Large intestine (tissue), 3 donors: ENCODE results near the gene ASPDH. TPM values are rescaled to one million over a fixed set of nuclear protein-coding genes. Genes with fewer than 3 reads are reported as not detected.

Experiments used
- DNase-seq, 2 donors: peaks; one replicate each; pipeline versions ENCODE4 v3.0.0 to v3.0.0-alpha.2; 2013
- H3K27ac ChIP-seq: one replicate; pipeline ENCODE4 v1.5.1; 2013; ENCODE audit warnings: low read length
- H3K27me3 ChIP-seq: 2 replicates; pipeline ENCODE4 v1.6.1; 2013; ENCODE audit warnings: low read length; ENCODE audit not compliant: control insufficient read depth, insufficient read depth
- H3K36me3 ChIP-seq: 2 replicates; pipeline ENCODE4 v1.6.1; 2013; ENCODE audit warnings: low read length; ENCODE audit not compliant: control insufficient read depth, insufficient read depth
- H3K4me1 ChIP-seq: one replicate; pipeline ENCODE4 v1.6.1; 2013; ENCODE audit warnings: low read length; ENCODE audit not compliant: control insufficient read depth, insufficient read depth
- H3K4me3 ChIP-seq: one replicate; pipeline ENCODE4 v1.5.1; 2013; ENCODE audit warnings: low read length
- H3K9me3 ChIP-seq: one replicate; pipeline ENCODE4 v1.6.1; 2013; ENCODE audit warnings: mild to moderate bottlenecking, low read depth, low read length, moderate library complexity; ENCODE audit not compliant: control insufficient read depth
- WGBS: methylation state at CpG from one replicate; pipeline ENCODE4 v1.1.5; 2013; ENCODE audit warnings: low lambda C conversion rate; ENCODE audit not compliant: insufficient coverage; 5-methylcytosine and 5-hydroxymethylcytosine counted together
- polyA plus RNA-seq: library from polyadenylated mRNA; unstranded; fragments of 120-200 nt; gene quantifications from one replicate; pipeline ENCODE4 v1.2.1, GENCODE V29; 2013

ASPDH gene
- polyA plus RNA-seq, 1 donor: 4.4 TPM

DNA sequence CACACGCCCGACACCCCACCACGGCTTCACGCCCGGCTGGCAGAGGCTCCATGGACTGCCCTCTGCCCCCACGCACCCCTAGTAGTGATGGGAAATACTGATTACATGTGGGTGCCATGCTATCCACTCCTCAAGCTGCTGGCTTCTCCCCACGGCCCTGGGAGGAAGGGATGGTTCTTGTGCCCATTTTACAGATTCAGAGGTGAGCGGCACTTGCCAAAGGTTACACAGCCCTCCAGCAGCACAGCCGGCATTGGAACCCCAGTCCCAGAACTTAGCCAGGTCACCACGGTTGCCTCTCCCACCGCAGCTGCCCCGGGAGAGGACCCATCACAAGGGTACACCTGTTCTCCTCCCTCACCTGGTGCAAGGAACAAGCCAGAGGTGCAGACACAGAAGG is 41.3 kb upstream of the ASPDH start:
- no peak overlapping the region for H3K27ac ChIP-seq
- no peaks in the 10 kb centered on the region for H3K36me3 ChIP-seq
- no peak overlapping the region for H3K4me3 ChIP-seq
- peaks cover 37% of the 10 kb centered on the region for H3K27me3 ChIP-seq
- H3K4me1 ChIP-seq: peaks cover 14% of the 10 kb centered on the region
- DNase-seq: no peak
- no peaks in the 10 kb centered on the region for H3K9me3 ChIP-seq
- no CpG with 5 or more reads among the region's 12 CpGs for WGBS

DNA sequence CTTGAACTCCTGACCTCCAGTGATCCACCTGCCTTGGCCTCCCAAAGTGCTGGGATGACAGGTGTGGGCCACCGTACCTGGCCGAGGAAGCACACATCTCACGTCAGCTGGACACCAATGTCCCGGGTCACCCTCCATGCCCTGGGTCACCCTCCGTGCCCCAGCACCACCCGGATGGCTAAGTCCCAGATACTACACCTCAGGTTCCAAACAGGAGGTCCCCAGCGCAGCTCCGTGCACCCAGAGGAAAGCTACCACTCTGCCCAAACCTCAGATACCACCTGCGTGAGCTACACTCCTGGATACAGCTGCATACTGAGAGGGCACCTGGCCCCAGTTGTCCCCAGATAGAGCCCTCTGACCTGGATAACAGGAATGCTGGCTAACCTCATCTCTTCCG is 40.5 kb upstream of the ASPDH start:
- H3K9me3 ChIP-seq: no peaks in the 10 kb centered on the region
- H3K4me1 ChIP-seq: peaks cover 14% of the 10 kb centered on the region
- DNase-seq: no peak
- no CpG with 5 or more reads among the region's 10 CpGs for WGBS
- peaks cover 39% of the 10 kb centered on the region for H3K27me3 ChIP-seq
- no peaks in the 10 kb centered on the region for H3K36me3 ChIP-seq
- H3K27ac ChIP-seq: no peak overlapping the region
- H3K4me3 ChIP-seq: no peak overlapping the region

DNA sequence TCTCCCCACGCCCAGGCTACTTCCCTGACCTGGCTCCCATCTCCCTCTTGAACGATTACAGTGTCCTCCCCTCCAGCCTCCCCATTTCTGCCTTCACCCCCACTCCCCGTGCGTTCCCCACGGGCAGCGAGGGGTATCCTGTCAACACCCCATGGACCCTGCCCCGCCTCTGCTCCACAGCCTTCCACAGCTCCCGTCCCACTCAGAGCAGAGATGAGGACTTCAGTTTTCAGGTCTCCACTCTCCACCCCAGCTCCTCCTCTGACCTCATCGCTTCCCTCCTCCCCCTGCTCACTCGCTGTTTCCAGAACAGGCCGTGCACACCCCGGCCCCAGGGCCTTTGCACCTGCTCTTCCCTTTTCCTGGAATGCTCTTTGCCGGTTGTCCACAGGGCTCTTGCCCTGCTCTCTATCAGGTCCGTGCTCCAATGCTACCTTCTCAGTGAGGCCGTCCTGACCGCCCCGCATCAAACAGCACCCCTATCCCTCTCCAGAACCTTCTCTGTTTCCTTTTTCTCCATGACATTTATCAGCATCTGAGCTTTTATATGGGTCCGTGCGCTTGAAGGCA is 39.5 kb upstream of the ASPDH start:
- DNase-seq: no peak
- H3K9me3 ChIP-seq: no peaks in the 10 kb centered on the region
- H3K27me3 ChIP-seq: peaks cover 39% of the 10 kb centered on the region
- 90% methylated on average over 2 of the region's 19 CpGs for WGBS
- no peak overlapping the region for H3K4me3 ChIP-seq
- H3K27ac ChIP-seq: no peak overlapping the region
- H3K4me1 ChIP-seq: peaks cover 14% of the 10 kb centered on the region
- H3K36me3 ChIP-seq: no peaks in the 10 kb centered on the region

DNA sequence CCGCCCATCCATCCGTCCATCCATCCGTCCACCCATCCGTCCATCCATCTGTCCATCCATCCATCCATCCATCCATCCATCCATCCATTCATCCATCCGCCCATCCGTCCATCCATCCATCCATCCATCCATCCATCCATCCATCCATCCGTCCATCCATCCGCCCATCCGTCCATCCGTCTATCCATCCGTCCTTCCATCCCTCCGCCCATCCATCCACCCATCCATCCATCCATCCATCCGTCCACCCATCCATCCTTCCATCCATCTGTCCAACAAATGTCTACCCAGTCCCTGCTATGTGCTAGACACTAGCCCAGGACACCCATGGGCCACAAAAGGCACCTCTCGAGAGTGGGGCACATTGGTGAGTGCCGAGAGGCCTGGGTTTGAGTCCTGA is 38.8 kb upstream of the ASPDH start:
- no peak overlapping the region for H3K4me3 ChIP-seq
- H3K9me3 ChIP-seq: no peaks in the 10 kb centered on the region
- peaks cover 14% of the 10 kb centered on the region for H3K4me1 ChIP-seq
- H3K27me3 ChIP-seq: peaks cover 39% of the 10 kb centered on the region
- DNase-seq: no peak
- WGBS: 96% methylated on average over 4 of the region's 15 CpGs
- no peak overlapping the region for H3K27ac ChIP-seq
- H3K36me3 ChIP-seq: no peaks in the 10 kb centered on the region

DNA sequence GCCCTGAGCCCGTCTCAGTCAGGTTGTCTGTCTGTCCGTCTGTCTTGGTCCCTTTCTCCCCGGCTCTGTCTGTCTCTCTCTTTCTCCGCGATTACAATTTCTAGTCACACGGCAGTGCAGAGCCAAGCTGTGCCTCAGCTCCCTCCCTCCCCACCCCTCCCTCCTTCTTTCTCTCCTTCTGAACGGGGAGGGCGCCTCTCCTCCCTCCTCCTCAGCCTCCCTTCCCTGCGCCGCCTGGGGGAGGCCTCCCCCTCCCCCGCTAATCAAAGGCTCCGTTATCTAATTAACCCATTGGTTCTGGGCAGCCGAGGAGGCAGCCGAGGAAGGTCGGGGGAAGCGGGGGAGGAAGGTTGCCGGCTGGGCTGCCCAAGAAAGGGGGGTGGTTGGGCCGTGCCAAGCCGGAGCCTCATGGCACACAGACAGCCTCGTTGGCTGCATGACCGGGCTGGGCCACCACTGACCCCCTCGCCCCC is 38.0 kb upstream of the ASPDH start:
- Histone ChIP-seq H3K27me3 (peaks cover 32% of the 10 kb centered on the region), H3K9me3 (no peaks in the 10 kb centered on the region), H3K27ac (no peak overlapping the region), H3K4me3 (no peak overlapping the region), H3K36me3 (no peaks in the 10 kb centered on the region), H3K4me1 (peaks cover 8% of the 10 kb centered on the region)
- WGBS: 0% methylated on average over 1 of the region's 22 CpGs
- peak in 1 of 2 donors; percentile 28 for DNase-seq

DNA sequence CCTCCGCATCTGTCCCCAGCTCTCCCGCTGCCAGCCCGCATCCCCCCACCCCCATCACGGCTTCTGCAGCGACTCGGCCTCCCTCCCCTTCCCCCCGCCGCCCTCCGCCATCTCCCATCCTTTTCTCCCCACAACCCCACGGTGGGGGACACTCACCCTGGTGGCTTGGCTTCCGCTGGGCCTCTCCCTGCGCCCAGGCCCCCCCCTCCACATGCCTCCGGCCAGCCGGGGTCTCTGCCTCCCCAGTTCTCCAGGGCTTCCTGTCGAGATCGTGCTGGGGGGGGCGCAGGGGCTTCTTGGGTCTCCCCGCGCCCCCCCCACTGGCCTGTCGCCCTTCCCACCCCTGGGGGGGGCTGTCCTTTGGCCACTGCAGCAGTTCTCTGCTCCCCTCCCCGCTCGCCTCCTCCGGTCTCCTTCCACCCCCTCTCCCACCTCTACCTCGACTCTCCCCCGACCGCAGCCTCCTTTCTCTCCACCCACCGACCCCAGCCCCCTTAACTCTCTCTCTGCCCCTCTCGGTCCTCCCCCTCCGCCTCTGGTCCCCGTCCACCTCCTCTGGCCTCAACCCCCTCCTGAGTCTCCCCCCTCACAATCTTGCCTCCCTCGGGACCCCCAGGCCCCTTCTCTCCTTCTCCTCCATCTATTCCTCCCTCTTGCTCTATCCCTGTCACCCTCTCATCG is 37.5 kb upstream of the ASPDH start:
- WGBS: 0% methylated on average over 1 of the region's 32 CpGs
- Histone ChIP-seq H3K4me1 (peaks cover 2% of the 10 kb centered on the region), H3K9me3 (no peaks in the 10 kb centered on the region), H3K27me3 (peaks cover 32% of the 10 kb centered on the region), H3K4me3 (peak overlapping the region; percentile 6), H3K27ac (no peak overlapping the region), H3K36me3 (no peaks in the 10 kb centered on the region)
- DNase-seq: no peak

DNA sequence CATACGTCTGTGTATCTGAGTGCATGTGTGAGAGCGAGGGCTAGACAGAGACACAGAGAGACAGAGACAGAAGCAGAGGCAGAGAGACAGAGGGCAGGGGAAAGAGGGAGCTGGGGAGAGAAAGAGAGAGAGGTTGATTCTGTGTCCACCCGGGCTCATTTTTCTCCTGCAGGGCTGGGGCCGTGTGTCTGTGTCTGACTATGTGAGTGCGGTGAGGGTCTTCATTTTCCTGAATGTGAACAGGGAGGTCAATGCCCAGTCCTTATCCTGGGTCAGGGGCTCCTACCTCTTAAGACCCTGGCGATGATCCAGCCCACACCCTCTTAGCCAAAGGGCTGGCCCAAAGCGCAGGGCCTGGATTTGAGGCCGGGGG is 36.9 kb upstream of the ASPDH start:
- Histone ChIP-seq H3K27ac (no peak overlapping the region), H3K27me3 (peaks cover 28% of the 10 kb centered on the region), H3K4me3 (peak overlapping the region; percentile 6), H3K36me3 (no peaks in the 10 kb centered on the region), H3K4me1 (no peaks in the 10 kb centered on the region), H3K9me3 (no peaks in the 10 kb centered on the region)
- WGBS: no CpG with 5 or more reads among the region's 8 CpGs
- DNase-seq: no peak

DNA sequence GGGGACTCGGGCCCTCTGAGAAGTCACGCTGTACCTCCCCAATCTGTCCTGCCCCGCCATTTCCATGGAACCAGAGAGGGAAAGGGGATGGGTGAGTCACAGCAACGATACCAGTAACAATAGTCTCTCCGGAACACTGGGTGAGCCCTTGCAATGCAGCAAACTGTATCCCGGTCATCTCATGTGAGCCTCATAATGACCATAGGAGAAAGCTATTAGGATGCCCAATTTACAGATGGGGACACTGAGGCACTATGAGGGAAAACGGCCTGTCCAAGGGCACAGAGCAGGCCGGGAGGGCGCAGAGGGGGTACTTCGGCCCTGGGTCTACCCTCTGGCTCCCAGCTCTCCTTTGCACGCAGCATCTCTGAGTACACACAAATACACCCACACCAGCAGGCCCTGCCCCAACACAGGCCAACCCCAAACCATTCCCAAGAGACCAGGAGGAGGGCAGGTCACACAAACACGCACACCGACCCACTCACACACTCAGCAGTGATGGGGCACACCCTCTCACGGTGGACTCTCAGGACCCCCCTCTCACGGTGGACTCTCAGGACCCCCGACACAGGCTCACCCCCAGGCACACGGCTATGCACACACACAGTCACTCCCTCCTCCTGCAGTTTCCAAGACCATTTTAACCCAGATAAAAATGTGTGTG is 36.3 kb upstream of the ASPDH start:
- H3K9me3 ChIP-seq: no peaks in the 10 kb centered on the region
- no peaks in the 10 kb centered on the region for H3K4me1 ChIP-seq
- no peak overlapping the region for H3K27ac ChIP-seq
- WGBS: no CpG with 5 or more reads among the region's 17 CpGs
- no peak overlapping the region for H3K4me3 ChIP-seq
- H3K27me3 ChIP-seq: peaks cover 26% of the 10 kb centered on the region
- DNase-seq: no peak
- H3K36me3 ChIP-seq: no peaks in the 10 kb centered on the region

DNA sequence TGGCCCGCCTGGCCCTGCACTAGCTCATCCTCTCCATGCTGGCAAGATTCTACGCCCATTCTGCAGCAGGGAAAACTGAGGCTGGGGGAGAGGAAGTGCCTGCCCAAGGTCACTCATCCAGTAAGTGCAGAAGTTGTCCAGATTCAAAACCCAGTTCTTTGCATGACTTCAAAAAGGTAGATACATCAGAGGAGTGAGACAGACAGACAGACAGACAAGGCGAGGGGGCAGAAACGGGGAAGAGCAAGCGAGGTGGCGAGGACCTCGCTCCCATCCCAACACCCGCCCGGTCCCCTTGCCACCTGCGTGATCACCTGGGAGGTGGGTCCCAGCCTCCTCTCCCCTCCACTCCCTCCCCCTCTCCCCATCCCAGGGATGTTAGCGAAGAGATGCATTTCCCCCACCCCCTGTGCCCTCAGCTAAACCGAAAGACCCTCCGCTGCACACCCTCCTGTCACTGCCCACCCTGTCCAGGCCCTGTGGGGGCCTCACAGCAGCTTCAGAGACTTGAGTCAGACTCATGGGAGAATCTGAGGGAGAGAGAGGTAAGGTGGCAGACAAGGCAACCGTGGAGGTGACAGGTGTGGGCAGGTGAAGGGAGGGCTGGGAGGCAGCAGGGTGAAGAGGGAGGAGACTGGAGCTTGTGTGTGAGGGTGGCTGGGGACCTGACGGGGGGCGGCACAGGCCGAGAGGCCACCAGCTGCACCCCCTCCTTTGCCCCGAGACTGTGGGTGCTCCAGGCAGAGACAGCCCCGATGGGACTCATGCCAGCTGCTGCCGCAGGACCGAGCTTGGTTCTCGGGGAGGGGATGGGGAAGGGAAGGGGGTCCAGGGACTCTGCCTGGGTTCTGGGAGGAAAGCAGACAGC is 35.6 kb upstream of the ASPDH start:
- WGBS: no CpG with 5 or more reads among the region's 22 CpGs
- no peaks in the 10 kb centered on the region for H3K9me3 ChIP-seq

More for the DNA sequence above, 35.6 kb upstream of the ASPDH start:
- Histone ChIP-seq H3K36me3 (no peaks in the 10 kb centered on the region), H3K4me1 (no peaks in the 10 kb centered on the region), H3K27me3 (peaks cover 26% of the 10 kb centered on the region), H3K27ac (no peak overlapping the region), H3K4me3 (no peak overlapping the region)
- DNase-seq: no peak
